HG03575 (cell line): ENCODE data around the gene OMD.
"Not testable (repeated sequence)": the region's sequence is repeated elsewhere in the genome, so short reads cannot be mapped to it uniquely, and the experiment has no call there.

Experiments used
- ATAC-seq: cut with Tn5 transposase; IDR thresholded peaks from one replicate; pipeline ENCODE4 v1.9.1; 2021; ENCODE audit not compliant: unreplicated experiment, insufficient number of reproducible peaks, low FRiP score; ENCODE audit errors: extremely low read depth

OMD gene

GRCh38 chr9:92423612-92424011 lies 659 bp downstream of the OMD start:
- no peak for ATAC-seq

DNA sequence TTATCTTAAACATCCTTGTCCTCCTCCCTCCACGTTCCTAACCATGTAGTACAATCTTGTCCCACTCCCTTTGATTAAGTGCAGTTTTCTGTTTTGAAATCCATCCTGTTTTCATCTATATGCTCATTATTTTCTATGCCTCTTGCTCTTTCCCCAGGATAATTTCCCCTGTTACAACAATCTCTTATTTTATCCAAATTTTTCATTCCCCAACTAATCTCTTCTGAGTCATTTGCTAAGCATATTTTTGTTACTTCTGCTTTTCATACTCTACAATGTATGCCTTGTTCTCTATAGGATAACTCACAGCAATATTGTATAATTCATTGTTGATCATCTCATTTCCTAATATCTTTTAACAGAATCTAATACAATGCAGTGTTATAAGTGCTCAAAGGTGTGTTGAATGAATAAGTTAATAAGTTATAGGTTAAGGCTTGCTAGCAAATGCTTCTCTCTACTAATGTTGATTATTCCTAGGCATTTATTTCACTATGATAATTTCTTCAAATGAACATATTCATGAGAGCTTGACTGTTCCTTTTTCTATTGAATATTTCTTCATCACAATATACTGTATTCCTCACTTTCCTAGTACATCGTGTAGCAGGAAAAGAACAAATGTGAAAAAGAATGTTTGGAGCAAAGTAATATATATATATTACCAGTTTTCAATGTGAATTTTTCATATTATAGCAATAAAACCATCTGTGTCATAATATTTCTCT lies 1.5 kb downstream of the OMD start:
- no peak for ATAC-seq

GRCh38 chr9:92414566-92414965 lies 9.7 kb downstream of the OMD start:
- ATAC-seq = no peak

DNA sequence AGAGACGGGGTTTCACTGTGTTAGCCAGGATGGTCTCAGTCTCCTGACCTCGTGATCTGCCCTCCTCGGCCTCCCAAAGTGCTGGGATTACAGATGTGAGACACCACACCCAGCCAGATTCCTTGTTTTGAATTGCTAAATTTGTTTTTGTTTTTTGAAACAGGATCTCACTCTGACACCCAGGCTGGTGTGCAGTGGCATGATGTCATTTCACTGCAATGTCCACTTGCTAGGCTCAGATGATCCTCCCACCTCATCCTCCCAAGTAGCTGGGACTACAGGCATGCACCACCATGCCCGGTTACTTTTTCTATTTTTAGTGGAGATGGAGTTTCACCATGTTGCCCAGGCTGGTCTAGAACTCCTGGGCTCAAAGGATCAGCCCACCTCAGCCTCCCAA lies 13.1 kb downstream of the OMD start:
- not testable (repeated sequence) for ATAC-seq

DNA sequence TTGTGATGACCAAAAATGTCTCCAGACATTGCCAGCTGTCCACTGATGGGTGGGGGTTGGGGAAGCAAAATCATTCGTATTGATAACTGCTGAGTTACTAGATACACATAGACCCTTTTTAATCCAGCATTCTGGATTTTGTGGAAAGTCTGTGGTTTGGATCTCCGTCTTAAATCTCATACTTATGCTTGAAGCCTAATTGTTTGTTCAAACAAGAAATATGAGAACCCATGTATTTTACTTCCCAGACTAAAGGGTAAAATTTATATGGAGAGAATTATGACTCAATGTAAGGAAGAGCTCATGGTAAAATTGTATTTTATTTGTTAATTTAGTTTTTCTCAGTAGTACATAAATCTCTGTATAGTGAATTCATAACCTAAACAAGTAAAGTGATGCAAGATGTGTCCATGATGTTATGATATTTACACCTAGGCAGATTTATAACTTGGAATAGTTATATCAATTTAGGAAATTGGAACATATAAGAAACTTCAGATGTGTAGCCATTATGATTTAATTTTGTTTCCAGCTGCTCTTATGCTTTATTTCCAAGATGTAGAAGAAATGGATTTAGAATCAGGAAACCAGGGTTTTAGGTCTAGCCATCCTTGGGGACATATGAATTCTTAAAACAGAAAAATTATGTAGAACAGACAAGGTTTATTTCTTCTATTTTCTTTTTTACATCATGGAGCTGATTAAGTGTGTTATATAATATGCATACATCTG lies 15.4 kb downstream of the OMD start:
- ATAC-seq = no peak

DNA sequence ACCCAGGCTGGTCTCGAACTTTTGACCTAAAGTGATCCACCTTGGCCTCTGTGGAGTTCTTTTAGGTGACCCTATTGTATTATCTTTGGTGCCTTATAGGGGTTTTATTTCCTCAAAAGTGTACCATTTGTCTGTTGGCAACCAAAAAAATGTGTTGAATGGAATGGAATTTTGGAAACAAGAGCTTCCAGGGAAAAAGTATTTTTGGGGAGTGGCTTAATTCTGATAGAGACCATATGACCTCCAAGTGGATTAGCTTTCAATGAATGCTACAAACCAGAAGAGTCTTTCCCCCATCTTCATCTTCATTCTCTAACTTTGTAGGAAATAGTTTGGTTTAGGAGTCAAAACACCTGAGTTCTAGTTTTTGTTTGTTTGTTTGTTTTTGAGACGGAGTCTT lies 16.5 kb downstream of the OMD start:
- no peak for ATAC-seq

DNA sequence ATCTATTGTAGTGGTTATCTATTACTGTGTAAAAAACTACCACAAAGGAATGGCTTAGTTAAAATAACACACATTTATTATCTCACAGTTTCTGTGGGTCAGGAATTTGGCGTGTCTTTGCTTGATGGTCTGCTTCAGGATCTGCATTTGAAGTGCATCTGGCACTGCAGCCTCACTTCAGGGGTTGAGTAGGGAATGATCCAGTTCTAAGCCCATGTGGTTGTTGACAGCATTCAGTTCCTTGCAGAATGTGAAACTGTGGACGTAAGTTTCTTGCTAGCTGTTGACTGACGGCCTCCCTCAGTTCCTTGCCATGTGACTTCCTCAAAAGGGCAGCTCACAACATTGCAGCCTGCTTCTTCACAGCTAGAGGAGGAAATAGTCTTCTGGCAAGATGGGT lies 17.8 kb downstream of the OMD start:
- no peak for ATAC-seq

DNA sequence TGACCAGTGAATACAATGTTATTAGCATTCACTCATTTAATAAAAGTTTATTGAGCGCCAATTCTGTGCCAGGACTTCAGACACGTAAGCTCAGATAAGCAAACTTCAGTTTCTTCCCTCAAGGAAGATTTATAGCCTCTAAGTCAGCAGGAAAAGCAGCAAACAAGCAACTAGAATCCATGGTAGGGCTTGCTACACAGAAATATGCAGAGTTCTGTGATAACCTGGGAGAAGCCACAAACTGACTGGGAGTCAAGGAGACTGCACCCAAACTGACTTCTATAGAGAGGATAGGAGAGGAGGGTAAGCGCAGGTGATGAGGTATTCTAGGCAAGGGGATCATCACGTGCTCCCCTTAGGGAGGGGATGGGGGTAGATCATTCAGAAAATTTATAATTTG lies 18.5 kb downstream of the OMD start:
- no peak for ATAC-seq

DNA sequence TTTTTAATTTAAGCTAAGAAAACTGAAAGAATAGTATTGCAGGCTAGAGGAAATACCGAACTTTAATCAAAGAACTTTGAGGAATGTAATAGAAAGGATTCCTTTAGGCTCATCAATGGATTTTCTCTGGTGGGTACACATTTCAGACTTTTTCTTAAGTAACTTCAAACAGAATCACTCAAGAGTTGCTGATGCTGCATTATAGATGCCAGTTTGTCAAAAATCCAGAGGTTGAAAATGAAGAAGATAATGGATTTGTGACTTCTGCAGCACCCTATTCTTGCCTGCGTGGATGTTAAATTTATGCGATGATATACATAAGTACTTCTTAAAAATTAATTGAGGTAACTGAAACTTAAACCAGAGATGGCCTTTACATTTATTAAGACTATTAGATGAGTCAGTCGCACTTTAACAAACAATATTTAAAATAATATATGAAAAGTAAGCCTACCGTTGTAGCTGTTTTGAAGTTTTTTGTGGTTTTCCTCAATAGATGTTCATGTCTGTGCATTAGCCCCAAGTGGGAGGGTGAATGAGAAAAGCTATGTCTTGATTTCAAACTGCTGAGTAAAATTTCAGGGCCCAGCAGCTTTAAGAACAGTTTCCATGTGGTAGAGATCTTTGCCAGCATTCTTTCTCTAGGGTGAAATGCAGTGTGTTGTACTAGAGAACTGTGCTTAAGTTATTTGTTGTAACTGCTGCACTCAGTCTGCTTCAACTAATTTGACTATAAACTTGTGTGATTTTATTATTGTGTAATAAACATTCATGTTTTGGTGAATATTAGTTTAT lies 20.0 kb downstream of the OMD start, which contains the start of gene OGN:
TSS of gene OGN (minus strand) at position 537 of the 795 bp plus-strand sequence. CDS start 1,171 bp downstream, outside the sequence.
- ATAC-seq = no peak

DNA sequence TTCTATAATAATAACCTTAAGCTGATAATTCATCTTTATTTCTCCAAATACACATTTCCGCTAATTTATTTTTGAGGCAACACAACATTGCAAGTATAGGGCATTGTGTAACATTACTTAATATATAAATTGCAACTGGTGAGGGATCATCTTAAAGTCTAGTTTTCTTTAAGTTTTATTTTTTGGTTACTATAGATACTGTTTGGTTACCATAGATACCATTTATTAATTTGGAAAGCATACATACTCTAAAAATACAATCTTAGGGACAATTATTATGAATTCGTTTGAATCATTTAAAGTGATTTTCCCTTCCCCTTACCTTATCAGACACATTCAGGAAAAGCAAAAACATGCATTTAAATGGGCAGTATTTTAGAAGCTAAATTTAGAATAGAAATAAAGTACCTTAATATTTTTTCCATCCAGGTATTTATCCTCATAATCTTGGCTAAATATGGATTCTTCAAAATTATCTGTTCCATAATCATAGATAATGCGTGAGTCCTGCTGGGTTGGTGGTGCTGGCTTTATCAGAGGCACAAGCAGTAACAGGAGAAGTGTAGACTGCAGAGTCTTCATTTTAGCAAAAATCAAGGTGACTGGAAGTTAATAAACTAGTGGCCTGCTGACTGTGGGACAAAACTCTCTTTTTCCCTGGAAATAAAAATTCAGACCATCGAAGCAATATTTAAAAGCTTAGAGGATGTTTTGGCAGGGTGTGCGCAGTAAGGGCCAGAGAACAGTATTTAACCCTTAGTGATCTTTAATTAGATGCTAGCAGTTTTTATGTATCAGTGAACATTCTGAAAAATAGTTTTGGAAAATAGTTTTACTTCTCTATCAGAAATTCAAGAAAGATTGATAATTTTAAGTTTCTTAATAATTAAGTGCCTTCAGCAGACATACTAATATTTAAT lies 21.2 kb downstream of the OMD start:
- ATAC-seq = no peak

GRCh38 chr9:92402360-92402759 lies 21.9 kb downstream of the OMD start:
- ATAC-seq = no peak

DNA sequence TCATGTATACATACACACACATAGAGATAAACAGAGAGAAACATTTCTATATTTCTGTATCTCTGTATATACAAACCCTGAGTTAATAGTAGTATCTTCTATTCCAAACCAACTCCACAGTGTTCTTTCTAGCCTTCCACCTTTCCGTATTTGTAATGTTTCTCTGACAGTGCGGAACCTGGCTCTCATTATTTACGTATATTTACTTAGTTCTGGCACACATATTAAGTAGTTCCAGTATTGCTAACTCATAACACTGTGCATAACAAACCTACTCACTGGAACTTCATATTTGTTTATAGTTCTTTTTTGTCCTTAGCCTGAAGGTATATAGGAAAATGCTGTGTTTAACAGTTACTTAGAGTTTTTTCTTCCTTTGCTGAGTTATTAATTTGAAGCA lies 26.4 kb downstream of the OMD start:
- ATAC-seq = no peak

DNA sequence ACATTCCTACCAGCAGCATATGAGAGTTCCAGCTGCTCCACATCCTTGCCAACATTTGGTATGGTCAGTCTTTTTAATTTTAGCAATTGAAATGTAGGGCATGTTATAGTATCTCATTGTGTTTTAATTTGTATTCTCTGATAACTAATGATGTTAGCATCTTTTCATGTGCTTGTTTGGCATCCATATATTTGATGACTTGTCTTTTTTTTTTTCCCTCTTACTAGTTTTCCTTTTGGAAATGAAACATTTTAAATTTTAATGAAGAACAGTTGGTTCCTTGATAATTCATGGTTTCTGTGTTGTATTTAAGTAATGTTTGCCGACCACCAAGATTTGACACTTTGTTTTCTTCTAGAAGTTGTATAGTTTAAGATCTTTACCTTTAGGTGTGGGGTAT lies 28.7 kb downstream of the OMD start:
- no peak for ATAC-seq

DNA sequence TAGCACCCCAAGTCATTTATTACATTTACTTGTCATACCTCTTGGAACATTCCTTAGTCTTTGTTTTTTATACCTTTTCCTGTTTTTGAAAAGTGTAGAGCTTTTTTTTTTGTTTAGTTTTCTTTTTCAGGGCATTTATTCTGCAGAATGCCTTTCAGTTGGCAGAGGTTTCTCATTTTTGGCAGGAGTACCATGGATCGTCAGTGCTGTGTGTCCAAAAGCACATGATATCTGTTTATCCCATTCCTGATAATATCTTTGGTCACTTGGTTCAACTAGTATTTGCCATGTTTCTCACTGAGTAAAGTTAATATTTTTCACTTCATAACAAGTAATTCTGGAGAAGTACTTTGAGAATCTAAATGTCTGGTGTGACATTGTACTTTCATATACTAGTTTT lies 30.6 kb downstream of the OMD start:
- no peak for ATAC-seq

- no peak for ATAC-seq
Observed at GRCh38 chr9:92392690-92393089, 31.6 kb downstream of the OMD start.

DNA sequence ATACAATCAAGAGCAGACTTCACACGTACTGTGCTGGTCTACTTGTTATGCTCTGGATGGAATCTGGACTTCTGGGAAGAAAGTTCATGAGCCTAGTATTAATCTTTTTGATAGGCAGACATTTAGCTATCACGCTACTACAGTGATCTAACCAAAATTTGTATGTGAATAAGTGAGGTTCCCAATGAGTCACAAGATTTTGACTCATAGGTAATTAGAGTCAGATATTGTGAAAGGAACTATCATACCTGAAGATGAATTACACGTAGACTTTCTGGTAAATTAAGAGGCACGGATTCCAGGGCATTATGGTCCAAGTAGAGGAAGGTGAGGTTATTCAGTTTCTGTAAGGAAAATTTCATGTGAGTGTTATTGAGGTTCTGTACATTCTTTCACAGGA lies 38.3 kb downstream of the OMD start:
- ATAC-seq = no peak

DNA sequence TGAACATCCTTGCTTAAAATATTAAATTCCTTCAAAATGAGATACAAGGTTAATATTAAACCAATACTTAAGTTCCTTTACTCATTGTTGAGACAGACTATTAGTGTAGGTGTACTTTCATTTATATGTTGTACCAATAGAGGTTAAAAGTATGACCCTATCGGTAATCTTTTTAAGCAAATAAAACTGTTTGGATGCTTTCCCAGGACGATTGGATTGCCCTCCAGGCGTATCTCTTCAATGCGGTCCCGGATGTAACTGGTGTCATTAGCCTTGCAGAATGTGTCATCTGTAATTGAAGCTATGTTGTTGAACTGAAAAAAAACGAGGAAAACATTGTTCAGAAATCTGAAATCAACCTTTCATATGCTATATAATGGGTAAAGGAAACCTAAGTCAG lies 38.8 kb downstream of the OMD start:
- ATAC-seq = no peak

GRCh38 chr9:92385001-92385400 lies 39.3 kb downstream of the OMD start:
- no peak for ATAC-seq

DNA sequence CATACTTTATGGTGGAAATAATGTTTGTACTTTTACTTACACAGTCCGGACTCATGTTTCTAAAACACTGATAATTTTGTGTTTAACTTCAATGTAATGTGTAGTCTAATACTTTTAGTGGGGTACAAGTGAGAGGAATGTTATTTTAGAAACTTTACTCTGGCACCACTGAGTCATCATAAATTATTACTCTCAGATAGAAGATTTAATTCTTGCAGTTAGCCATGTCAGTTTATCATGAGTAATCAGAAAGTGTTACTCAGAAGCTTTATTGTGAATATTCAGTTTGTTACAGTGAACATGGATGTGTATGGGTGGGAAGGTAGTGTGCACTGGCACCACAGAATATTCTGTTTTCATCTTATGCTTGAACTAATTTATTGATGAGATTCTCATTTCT lies 39.9 kb downstream of the OMD start:
- ATAC-seq = no peak
